ENCODE measurements around the gene CXCR1. TPM values are rescaled to one million over a fixed set of nuclear protein-coding genes. Genes with fewer than 3 reads are reported as not detected.

CXCR1 gene
- total RNA-seq, 2 experiments from 2014 or later = not detected

DNA sequence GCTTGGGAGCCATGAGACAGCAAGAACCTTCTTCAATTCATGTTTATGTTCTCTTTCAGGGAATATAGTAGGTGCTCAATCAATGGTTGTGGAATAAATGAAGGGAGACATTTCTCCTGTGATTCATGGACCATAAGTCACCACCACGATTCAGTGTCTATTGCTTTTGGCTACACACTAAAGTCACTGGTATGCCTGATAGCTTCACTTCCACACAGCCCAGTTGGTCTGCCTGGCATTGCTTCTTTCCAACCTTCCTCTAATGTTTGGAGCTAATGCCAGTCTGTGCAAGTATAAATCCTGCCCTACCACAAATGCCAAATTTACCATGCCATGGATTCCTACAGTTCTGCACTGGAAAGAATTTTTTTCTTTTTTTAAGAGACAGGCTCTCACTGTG is 1.3 kb upstream of the CXCR1 start:
- no peak for TF ChIP-seq EZH2phosphoT487 (IDR thresholded peaks at IDR 0.05; ENCODE audit: borderline replicate concordance, low read depth, low read length)
- TF ChIP-seq, protein P1, sequence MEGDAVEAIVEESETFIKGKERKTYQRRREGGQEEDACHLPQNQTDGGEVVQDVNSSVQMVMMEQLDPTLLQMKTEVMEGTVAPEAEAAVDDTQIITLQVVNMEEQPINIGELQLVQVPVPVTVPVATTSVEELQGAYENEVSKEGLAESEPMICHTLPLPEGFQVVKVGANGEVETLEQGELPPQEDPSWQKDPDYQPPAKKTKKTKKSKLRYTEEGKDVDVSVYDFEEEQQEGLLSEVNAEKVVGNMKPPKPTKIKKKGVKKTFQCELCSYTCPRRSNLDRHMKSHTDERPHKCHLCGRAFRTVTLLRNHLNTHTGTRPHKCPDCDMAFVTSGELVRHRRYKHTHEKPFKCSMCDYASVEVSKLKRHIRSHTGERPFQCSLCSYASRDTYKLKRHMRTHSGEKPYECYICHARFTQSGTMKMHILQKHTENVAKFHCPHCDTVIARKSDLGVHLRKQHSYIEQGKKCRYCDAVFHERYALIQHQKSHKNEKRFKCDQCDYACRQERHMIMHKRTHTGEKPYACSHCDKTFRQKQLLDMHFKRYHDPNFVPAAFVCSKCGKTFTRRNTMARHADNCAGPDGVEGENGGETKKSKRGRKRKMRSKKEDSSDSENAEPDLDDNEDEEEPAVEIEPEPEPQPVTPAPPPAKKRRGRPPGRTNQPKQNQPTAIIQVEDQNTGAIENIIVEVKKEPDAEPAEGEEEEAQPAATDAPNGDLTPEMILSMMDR (conservative IDR thresholded peaks at IDR 0.05; ENCODE audit: low read length) = no peak
- ChIA-PET CTCF (ENCODE audit: unreplicated experiment) (no interaction called here), POLR2A (interaction anchor here (1.0 kb wide), 1 partner anchor 61 kb away, joined by 3 read pairs; no protein-coding TSS in a partner anchor)
- Histone ChIP-seq H2AFZ (ENCODE audit: low read length) (no peak overlapping the region), H3K4me3 (ENCODE audit: low read depth, low read length, poor library complexity, severe bottlenecking) (no peak overlapping the region), H3K4me2 (ENCODE audit: low read length) (no peak overlapping the region), H4K20me1 (ENCODE audit: insufficient read depth, low read length) (no peaks in the 10 kb centered on the region), H3K4me1 (ENCODE audit: insufficient read depth, low read length, poor library complexity, severe bottlenecking) (no peaks in the 10 kb centered on the region), H3K27ac (ENCODE audit: low read depth, low read length, poor library complexity, severe bottlenecking) (no peak overlapping the region), H3K9me2 (ENCODE audit: insufficient read depth, low read length) (no peaks in the 10 kb centered on the region), H3K79me2 (ENCODE audit: insufficient read depth, low read depth, low read length) (no peaks in the 10 kb centered on the region), H3K36me3 (ENCODE audit: insufficient read depth, low read length) (no peaks in the 10 kb centered on the region), H3K9me3 (ENCODE audit: low read length) (no peaks in the 10 kb centered on the region)
- no peak for DNase-seq (ENCODE audit: low spot score)
- no TSS peak for BruUV-seq (replicated peaks)
- intact Hi-C loops (cut with micrococcal nuclease; ENCODE audit: unreplicated experiment) = loop anchor here (2.0 to 5.0 kb wide), 2 partner anchors 89 to 104 kb away; partner anchors contain the start of genes AAMP and PNKD

DNA sequence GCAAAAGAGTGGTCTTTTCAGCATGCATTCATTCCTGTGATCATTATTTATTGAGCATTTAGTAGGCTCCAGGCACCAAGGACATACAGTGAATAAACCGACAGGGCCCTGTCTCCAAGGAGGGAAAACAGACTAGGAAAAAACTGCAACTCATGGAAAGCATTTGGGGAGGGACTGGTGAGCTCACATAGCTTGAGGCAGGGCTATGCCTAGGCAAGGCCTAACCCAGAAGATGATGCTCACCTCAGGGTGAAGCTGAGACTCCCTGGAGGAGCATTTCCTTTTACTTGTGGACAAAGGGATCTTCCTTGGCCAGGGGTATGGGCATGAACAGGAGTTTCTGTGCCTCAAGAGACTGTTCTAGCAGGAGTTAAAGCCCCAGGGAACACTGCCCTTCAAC is 3.9 kb downstream of the CXCR1 start:
- POLR2A ChIA-PET = interaction anchor here (0.6 kb wide), 1 partner anchor 391 kb away, joined by 3 read pairs; no protein-coding TSS in a partner anchor
- Histone ChIP-seq H3K4me2 (ENCODE audit: low read length) (no peak overlapping the region), H3K36me3 (ENCODE audit: insufficient read depth, low read length) (no peaks in the 10 kb centered on the region), H2AFZ (ENCODE audit: low read length) (no peak overlapping the region), H3K9me2 (ENCODE audit: insufficient read depth, low read length) (no peaks in the 10 kb centered on the region), H3K79me2 (ENCODE audit: insufficient read depth, low read depth, low read length) (no peaks in the 10 kb centered on the region), H3K9me3 (ENCODE audit: low read length) (no peaks in the 10 kb centered on the region), H3K4me1 (ENCODE audit: insufficient read depth, low read length, poor library complexity, severe bottlenecking) (no peaks in the 10 kb centered on the region), H3K27ac (ENCODE audit: low read depth, low read length, poor library complexity, severe bottlenecking) (no peak overlapping the region), H4K20me1 (ENCODE audit: insufficient read depth, low read length) (no peaks in the 10 kb centered on the region), H3K4me3 (ENCODE audit: low read depth, low read length, poor library complexity, severe bottlenecking) (no peak overlapping the region)
- BruUV-seq (replicated peaks) = no TSS peak
- intact Hi-C loops (cut with micrococcal nuclease; ENCODE audit: unreplicated experiment) = no loop called here
- TF ChIP-seq, protein P1 (conservative IDR thresholded peaks at IDR 0.05; ENCODE audit: low read length) = no peak
- no peak for TF ChIP-seq EZH2phosphoT487 (IDR thresholded peaks at IDR 0.05; ENCODE audit: borderline replicate concordance, low read depth, low read length)
- CTCF ChIA-PET (ENCODE audit: unreplicated experiment) = no interaction called here
- no peak for DNase-seq (ENCODE audit: low spot score)

DNA sequence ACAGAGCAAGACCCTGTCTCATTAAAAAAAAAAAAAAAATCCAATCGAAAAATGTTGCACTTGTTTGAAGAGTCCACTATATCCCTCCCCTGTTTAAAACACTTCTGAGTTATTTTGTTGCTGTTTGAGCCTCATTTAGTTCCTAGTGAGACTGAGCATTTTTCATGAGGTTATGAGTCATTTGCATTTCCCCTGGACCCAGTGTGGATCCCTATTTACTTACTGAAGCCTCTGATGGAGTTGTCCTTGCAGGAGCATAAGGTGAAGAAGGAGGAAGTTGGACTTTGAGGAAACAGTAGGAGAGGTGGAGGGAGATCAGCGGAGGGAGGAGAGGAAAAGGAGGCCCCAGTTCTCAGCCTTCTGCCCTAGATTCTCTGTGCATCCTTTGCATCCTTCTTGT is 5.1 kb downstream of the CXCR1 start:
- H3K4me1 ChIP-seq (ENCODE audit: insufficient read depth, low read length, poor library complexity, severe bottlenecking) = no peaks in the 10 kb centered on the region
- no peaks in the 10 kb centered on the region for H3K36me3 ChIP-seq (ENCODE audit: insufficient read depth, low read length)
- H3K27ac ChIP-seq (ENCODE audit: low read depth, low read length, poor library complexity, severe bottlenecking) = no peak overlapping the region
- H3K4me2 ChIP-seq (ENCODE audit: low read length) = no peak overlapping the region
- intact Hi-C loops (cut with micrococcal nuclease; ENCODE audit: unreplicated experiment) = no loop called here
- BruUV-seq (replicated peaks) = no TSS peak
- no peaks in the 10 kb centered on the region for H3K9me2 ChIP-seq (ENCODE audit: insufficient read depth, low read length)
- no peaks in the 10 kb centered on the region for H3K79me2 ChIP-seq (ENCODE audit: insufficient read depth, low read depth, low read length)
- no peaks in the 10 kb centered on the region for H4K20me1 ChIP-seq (ENCODE audit: insufficient read depth, low read length)
- DNase-seq (ENCODE audit: low spot score) = no peak
- TF ChIP-seq EZH2phosphoT487 (IDR thresholded peaks at IDR 0.05; ENCODE audit: borderline replicate concordance, low read depth, low read length) = no peak
- TF ChIP-seq, protein P1 (conservative IDR thresholded peaks at IDR 0.05; ENCODE audit: low read length) = no peak
- ChIA-PET CTCF (ENCODE audit: unreplicated experiment) (no interaction called here), POLR2A (no interaction called here)
- H3K4me3 ChIP-seq (ENCODE audit: low read depth, low read length, poor library complexity, severe bottlenecking) = no peak overlapping the region
- no peaks in the 10 kb centered on the region for H3K9me3 ChIP-seq (ENCODE audit: low read length)
- no peak overlapping the region for H2AFZ ChIP-seq (ENCODE audit: low read length)
